Measurements from ENCODE around the gene TMEM63B.

The TMEM63B gene

DNA sequence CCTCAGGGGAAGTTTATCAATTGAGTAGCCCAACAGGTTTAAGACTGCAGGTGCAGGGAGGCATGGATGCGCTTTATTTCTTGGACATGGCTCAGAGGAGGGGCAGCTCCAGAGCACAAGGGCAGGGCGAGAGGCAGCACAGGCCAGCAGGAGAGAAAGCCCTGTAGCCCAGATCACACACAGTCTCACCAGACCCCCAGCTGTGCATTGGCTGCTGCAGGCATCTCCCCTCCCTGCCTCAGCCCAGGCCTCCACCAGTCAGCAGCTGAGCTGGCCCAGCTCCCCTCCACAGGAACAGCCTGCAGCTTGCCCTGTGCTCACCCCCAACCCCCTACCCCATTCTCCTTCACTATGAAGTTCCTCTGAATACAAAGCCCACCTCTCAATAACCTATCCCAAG lies 24.8 kb upstream of the TMEM63B start:
- Mint-ChIP-seq H3K36me3 (ENCODE audit: low read depth) (peaks cover 6% of the 10 kb centered on the region), H3K9me3 (no peaks in the 10 kb centered on the region), H3K27ac (no peak overlapping the region)

DNA sequence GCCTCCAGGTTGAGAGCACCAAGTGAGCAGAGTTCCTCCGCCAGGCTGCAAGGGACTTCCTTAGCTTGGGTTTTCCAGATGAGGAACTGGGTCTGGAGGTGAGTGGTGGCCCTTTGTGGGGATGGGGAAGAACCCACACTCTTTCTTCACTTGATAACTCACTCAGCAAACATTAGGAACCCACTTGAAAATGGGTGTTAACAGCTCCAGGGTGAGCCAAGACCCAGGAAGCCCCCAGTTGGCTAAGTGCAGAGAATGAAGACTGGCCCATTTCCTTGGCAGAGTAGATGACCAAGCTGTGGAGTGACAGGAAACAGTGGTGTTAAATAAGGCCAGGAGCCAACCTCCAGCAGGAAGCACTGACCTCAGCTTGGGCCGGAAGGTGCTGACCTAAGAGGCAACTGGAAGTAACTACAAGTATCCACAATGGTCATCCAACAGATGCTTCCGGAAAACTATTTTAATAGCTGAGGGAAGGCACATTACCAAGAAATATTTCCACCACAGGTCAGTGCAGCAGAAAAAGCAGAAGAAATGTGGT lies 22.8 kb upstream of the TMEM63B start:
- peaks cover 6% of the 10 kb centered on the region for H3K36me3 Mint-ChIP-seq (ENCODE audit: low read depth)
- no peaks in the 10 kb centered on the region for H3K9me3 Mint-ChIP-seq
- peaks cover 11% of the 10 kb centered on the region for H3K4me1 Mint-ChIP-seq (ENCODE audit: low read depth)
- H3K27ac Mint-ChIP-seq = no peak overlapping the region
- no peaks in the 10 kb centered on the region for H3K27me3 Mint-ChIP-seq (ENCODE audit: low read depth)
- no peak for DNase-seq (ENCODE audit: low spot score)
- no peak overlapping the region for H3K4me3 Mint-ChIP-seq

More for the DNA sequence above, 24.8 kb upstream of the TMEM63B start:
- Mint-ChIP-seq H3K4me3 (no peak overlapping the region), H3K27me3 (ENCODE audit: low read depth) (no peaks in the 10 kb centered on the region), H3K4me1 (ENCODE audit: low read depth) (peaks cover 11% of the 10 kb centered on the region)
- no peak for DNase-seq (ENCODE audit: low spot score)

DNA sequence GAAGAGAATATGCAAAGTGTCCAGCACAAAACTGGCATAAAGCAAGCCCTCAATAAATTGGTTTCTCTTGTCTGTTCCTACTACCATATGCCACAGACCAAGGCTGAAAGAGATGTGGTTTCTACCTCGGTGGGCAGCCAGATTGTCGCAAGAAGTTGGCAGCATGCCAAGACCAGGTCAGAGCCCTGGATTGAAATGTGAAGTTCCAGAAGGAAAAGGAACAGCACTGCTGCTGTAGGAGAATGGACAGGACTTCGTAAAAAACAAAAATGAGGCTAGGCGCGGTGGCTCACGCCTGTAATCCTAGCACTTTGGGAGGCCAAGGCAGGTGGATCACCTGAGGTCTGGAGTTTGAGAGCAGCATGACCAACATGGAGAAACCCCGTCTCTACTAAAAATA lies 22.2 kb upstream of the TMEM63B start:
- no peaks in the 10 kb centered on the region for H3K9me3 Mint-ChIP-seq
- H3K27me3 Mint-ChIP-seq (ENCODE audit: low read depth) = no peaks in the 10 kb centered on the region
- H3K36me3 Mint-ChIP-seq (ENCODE audit: low read depth) = peaks cover 6% of the 10 kb centered on the region
- H3K4me3 Mint-ChIP-seq = no peak overlapping the region
- no peak for DNase-seq (ENCODE audit: low spot score)
- peaks cover 11% of the 10 kb centered on the region for H3K4me1 Mint-ChIP-seq (ENCODE audit: low read depth)
- no peak overlapping the region for H3K27ac Mint-ChIP-seq

DNA sequence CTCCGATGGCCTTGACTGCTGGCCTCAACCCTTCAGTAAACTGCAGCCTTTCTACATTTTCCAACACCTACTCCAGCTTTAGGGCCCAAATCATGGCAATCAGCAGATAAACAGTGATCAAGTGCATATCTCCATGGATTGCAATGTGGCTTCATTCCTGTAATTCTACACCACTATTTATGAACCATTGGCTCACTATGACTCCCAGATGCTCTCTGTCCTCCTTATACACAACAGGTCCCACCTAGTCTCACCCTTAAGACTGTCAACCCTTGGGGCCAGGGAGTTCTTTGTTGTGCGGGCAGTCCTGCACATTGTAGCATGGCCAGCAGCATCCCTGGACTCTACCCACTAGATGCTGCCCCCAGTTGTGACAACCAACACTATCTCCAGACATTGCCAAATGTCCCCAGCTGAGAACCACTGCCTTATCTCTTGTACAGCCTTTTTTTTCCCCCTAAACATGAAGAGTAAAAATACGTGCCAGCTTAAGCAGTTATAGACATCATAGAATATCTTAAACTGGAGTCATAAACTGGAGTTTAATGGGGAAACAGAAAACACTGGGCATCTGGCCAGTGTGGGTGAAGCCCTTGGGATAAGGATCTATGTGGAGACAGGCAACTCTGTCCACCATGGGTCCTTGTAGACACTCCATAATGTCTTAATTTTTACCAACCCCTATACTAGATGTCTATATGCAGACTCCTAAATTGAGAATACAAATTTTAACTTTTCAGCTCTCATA lies 21.2 kb upstream of the TMEM63B start:
- DNase-seq (ENCODE audit: low spot score) = no peak
- Mint-ChIP-seq H3K9me3 (no peaks in the 10 kb centered on the region), H3K4me1 (ENCODE audit: low read depth) (peaks cover 13% of the 10 kb centered on the region), H3K27me3 (ENCODE audit: low read depth) (no peaks in the 10 kb centered on the region), H3K27ac (no peak overlapping the region), H3K36me3 (ENCODE audit: low read depth) (peaks cover 11% of the 10 kb centered on the region), H3K4me3 (no peak overlapping the region)

DNA sequence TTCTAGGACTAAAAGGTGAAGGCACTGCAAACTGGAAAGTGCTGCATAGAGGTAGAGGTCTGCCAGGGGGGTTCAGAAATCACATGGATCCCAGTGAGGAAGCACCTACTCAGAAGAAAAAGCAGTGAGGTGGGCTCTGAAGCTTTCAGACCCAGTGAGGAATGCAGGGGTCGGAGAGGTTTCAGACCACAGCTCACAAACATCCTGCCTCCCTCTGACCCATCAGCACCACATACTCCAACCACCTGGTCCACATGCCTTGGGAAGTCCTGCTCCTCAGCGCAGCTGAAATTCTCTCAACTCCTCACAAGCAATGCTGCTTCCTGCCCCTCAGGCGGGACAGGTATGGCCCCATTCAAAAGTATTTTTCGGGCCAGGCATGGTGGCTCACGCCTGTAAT lies 20.3 kb upstream of the TMEM63B start:
- H3K9me3 Mint-ChIP-seq = no peaks in the 10 kb centered on the region
- H3K4me1 Mint-ChIP-seq (ENCODE audit: low read depth) = peaks cover 10% of the 10 kb centered on the region
- no peak overlapping the region for H3K4me3 Mint-ChIP-seq
- no peaks in the 10 kb centered on the region for H3K27me3 Mint-ChIP-seq (ENCODE audit: low read depth)
- H3K27ac Mint-ChIP-seq = no peak overlapping the region
- DNase-seq (ENCODE audit: low spot score) = no peak
- H3K36me3 Mint-ChIP-seq (ENCODE audit: low read depth) = peaks cover 19% of the 10 kb centered on the region

DNA sequence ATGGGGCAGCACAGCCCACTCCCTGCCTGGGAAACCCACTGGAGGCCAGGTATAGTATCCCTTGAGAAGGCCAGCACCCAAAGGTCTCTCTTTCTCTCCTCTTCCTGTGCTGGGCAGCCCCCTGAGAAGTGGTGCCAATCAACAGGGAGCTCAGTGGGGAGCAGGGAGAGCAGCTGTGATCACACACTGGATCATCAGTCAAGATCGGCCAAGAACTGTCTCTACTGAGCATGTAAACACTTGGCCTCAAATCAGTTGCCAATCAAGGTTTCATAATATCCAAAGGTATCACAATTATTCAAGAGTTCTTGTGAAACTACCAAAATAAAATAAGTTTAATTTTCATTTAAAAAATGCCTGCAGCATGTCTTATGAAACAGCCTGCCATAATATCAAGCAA lies 18.9 kb upstream of the TMEM63B start:
- no peaks in the 10 kb centered on the region for H3K27me3 Mint-ChIP-seq (ENCODE audit: low read depth)
- H3K4me1 Mint-ChIP-seq (ENCODE audit: low read depth) = peaks cover 3% of the 10 kb centered on the region
- H3K4me3 Mint-ChIP-seq = no peak overlapping the region
- DNase-seq (ENCODE audit: low spot score) = no peak
- H3K27ac Mint-ChIP-seq = no peak overlapping the region
- peaks cover 26% of the 10 kb centered on the region for H3K36me3 Mint-ChIP-seq (ENCODE audit: low read depth)
- H3K9me3 Mint-ChIP-seq = no peaks in the 10 kb centered on the region

DNA sequence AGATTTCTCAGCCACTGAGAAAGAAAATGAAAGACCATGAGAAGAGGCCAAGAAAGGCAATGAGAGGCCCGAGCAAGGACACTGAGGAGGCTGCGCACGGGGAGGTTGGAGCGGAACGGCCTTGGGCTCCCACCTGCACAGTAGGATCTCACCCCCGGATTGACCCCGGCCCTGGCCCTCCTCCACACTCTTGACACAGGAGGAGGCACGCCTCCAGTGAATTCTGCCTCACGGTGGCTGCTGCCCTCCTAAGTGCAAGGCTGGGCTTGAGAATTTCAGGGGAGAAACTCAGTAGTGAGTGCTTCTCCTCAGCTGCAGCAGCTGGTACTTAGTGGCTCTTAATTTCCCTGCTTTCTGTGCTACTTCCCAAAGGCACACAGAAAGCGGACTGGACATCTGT lies 18.1 kb upstream of the TMEM63B start:
- H3K27ac Mint-ChIP-seq = no peak overlapping the region
- peaks cover 3% of the 10 kb centered on the region for H3K4me1 Mint-ChIP-seq (ENCODE audit: low read depth)
- peaks cover 30% of the 10 kb centered on the region for H3K36me3 Mint-ChIP-seq (ENCODE audit: low read depth)
- no peak overlapping the region for H3K4me3 Mint-ChIP-seq
- DNase-seq (ENCODE audit: low spot score) = no peak
- H3K27me3 Mint-ChIP-seq (ENCODE audit: low read depth) = no peaks in the 10 kb centered on the region
- H3K9me3 Mint-ChIP-seq = no peaks in the 10 kb centered on the region

DNA sequence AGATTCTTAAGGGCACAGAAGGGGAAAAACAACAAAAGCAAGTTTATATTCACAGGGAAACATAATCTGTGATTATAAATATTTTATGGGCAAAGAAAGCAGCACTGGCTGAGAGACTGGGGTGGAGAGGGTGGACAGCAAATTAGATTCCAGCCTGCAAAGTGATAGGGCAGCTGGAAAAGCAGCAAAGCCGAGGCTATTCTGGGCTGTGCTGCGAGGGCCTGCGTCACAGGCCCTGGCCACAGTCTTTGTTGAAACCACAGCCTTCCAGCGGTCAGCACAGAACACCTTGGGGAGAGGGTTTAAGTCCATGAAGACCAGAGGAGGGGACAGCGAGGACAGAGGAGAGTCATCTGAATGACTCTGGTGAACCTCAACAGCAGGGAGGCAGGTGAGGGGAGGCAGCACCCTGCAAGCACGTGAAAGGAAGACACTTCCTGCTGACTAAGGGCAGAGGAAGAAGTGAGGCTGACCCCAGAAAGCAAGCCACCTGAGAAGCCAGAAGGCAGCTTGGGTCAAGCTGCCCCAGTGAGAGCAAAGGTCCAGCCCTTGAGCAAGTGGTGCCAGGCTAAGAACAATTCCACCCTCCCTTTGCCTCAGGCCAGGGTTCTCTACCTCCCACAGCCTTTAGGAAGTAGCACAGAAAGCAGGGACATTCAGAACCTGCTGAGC lies 17.2 kb upstream of the TMEM63B start:
- Mint-ChIP-seq H3K36me3 (ENCODE audit: low read depth) (peaks cover 31% of the 10 kb centered on the region), H3K27me3 (ENCODE audit: low read depth) (no peaks in the 10 kb centered on the region), H3K4me1 (ENCODE audit: low read depth) (peaks cover 3% of the 10 kb centered on the region), H3K4me3 (no peak overlapping the region), H3K27ac (no peak overlapping the region), H3K9me3 (no peaks in the 10 kb centered on the region)
- DNase-seq (ENCODE audit: low spot score) = no peak

DNA sequence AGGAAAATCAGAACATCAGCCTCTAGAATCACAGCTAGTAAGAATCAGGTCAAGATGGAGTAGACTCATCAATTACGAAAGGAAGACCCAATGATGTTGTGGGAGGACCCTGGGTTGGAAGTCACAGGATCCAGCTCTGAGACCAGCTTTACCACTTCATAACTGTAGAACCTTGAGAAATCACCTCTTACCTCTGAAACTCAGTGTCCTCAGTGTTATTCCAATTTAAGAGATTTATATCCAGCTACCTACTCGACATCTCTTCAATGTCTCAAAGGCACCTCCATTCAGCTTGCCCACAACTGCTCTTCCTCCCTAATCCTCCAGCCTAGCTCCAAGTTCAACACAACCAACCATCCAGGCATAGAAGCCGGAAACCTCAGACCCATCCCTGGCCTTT lies 16.4 kb upstream of the TMEM63B start:
- no peak overlapping the region for H3K4me3 Mint-ChIP-seq
- H3K27ac Mint-ChIP-seq = no peak overlapping the region
- no peak for DNase-seq (ENCODE audit: low spot score)
- no peaks in the 10 kb centered on the region for H3K9me3 Mint-ChIP-seq
- H3K36me3 Mint-ChIP-seq (ENCODE audit: low read depth) = peaks cover 34% of the 10 kb centered on the region
- H3K27me3 Mint-ChIP-seq (ENCODE audit: low read depth) = no peaks in the 10 kb centered on the region
- H3K4me1 Mint-ChIP-seq (ENCODE audit: low read depth) = peaks cover 3% of the 10 kb centered on the region

DNA sequence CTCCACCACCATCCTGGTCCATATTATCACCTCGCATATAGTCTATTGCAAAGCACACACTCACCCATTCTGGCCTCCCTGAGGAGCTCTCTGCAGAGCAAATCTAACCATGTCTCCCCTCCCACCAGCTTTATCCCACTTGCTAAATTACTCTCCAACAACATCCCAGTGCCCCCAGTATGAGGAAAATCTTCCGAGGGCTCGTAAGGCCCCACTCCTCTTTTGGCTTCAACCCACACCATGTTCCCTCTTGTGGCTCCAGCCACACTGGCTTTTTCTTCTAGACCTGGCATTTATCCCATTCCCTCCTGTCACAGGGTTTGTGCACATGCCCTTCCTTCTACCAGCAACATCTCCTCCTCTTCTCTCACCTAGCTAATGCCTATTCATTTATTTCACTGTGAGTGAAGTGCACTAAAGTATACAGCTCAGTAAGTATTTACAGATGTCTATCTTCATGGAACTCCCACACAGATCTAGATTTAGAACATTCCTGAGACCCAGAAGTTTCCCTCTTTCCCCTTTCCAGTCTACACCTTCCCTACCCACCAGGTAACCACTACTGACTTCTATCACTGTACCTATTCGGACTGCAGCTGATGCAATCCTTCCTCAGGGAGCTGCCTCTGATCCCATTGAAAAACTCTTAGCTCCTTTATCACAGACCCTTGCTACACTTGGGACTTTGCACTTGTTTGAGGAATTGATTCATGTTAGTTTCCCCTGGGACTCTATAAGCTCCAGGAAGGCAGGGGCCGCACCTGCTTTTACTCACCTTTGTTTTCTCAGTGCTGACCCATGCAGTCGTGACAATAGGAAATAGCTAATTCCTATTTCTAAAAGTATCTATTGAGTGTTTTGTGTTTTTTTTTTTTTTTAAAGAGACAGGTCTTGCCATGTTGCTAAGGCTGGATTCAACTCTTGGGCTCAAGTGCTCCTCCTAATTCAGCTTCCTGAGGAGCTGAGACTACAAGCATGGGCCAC lies 15.6 kb upstream of the TMEM63B start:
- Mint-ChIP-seq H3K4me1 (ENCODE audit: low read depth) (peaks cover 8% of the 10 kb centered on the region), H3K27ac (no peak overlapping the region), H3K36me3 (ENCODE audit: low read depth) (peaks cover 32% of the 10 kb centered on the region), H3K4me3 (no peak overlapping the region), H3K27me3 (ENCODE audit: low read depth) (no peaks in the 10 kb centered on the region), H3K9me3 (no peaks in the 10 kb centered on the region)
- no peak for DNase-seq (ENCODE audit: low spot score)

DNA sequence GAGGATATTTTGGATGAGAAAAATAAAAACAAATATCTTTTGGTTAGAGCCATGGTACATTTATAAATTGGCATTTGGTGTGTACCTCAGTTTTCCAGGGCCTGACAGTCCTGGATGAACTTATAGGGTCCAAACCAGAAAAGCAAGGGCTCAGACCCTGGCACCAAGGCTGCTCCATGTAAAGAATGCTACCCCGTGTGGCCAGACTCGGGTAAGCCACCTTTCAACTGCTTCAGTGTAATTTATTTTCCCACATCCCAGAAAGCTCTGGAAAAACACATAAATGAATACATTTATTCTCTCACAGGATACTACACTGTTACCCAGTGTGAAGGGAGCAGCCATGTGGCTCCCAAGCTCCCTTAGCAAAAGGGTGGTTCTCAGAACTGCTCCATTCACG lies 13.9 kb upstream of the TMEM63B start:
- no peak for DNase-seq (ENCODE audit: low spot score)
- Mint-ChIP-seq H3K27ac (no peak overlapping the region), H3K36me3 (ENCODE audit: low read depth) (peaks cover 35% of the 10 kb centered on the region), H3K4me3 (no peak overlapping the region), H3K4me1 (ENCODE audit: low read depth) (peaks cover 16% of the 10 kb centered on the region), H3K27me3 (ENCODE audit: low read depth) (no peaks in the 10 kb centered on the region), H3K9me3 (no peaks in the 10 kb centered on the region)

DNA sequence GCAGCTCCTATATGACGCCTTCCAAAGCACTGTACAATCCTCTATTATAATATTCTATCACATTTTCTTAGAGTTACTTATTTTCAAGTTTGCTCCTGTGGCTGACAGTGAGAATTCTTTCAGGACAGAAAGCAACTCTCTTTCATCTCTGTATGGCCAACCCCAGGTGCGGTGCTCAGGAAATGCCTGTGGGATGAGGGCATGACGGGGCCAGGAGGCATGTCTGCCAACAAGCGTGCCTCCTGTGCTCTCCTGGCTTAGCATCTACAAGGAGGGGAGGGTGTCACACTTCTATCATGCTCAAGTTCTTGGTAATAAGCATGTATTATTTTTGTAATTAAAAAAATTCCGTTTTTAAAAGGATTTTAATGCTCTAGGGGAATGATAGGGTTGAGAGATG lies 11.5 kb upstream of the TMEM63B start:
- Mint-ChIP-seq H3K27me3 (ENCODE audit: low read depth) (no peaks in the 10 kb centered on the region), H3K9me3 (no peaks in the 10 kb centered on the region), H3K4me3 (no peak overlapping the region), H3K27ac (peak overlapping the region; percentile 6), H3K4me1 (ENCODE audit: low read depth) (peaks cover 29% of the 10 kb centered on the region), H3K36me3 (ENCODE audit: low read depth) (peaks cover 35% of the 10 kb centered on the region)
- DNase-seq (ENCODE audit: low spot score) = no peak

DNA sequence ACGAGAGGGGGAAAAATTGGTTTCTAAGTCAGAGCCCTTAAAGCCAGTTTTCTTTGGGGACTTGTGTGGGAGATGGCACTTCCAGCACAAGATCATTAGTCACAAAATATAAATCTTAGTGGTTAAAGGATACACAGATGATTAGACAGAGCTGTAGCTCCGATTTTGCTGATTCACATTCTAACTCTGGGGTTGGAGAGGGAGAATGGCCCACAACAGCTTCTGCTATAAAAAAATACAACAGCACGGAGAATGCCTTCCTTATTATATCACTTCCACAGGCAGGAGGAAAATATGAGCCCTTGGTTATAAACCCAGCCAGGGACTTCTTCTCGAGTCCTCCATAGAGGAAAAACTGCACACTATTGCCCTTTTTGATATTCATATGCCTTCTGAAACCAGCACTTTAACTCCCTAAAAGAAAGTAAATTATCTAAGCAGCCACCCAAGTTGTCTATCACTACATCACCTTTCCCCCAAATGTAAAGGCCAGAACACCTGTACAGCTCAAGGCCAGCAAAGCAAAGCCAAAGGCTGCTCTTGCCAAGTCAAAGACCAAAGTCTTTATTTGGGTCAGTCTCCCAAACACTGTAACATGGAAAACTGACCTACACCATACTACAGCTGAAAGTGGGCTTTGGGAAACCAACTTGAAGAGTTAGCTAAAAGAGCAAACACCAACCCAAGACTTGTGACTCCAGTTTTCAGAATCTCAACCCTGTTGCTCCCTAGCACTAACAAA lies 10.5 kb upstream of the TMEM63B start:
- peak overlapping the region; percentile 60 for H3K27ac Mint-ChIP-seq
- H3K27me3 Mint-ChIP-seq (ENCODE audit: low read depth) = no peaks in the 10 kb centered on the region
- H3K9me3 Mint-ChIP-seq = no peaks in the 10 kb centered on the region
- no peak for DNase-seq (ENCODE audit: low spot score)
- peaks cover 25% of the 10 kb centered on the region for H3K36me3 Mint-ChIP-seq (ENCODE audit: low read depth)
- H3K4me3 Mint-ChIP-seq = no peak overlapping the region
- peaks cover 29% of the 10 kb centered on the region for H3K4me1 Mint-ChIP-seq (ENCODE audit: low read depth)

Measured in T-helper 2 cell treated with Interferon-gamma antibody and Interleukin-4, amounts not matched to agents 5 μg/mL and 100 μg/mL, for 36 hours (primary cell).